Measurements from ENCODE around the gene SSR3.

Gene SSR3

DNA sequence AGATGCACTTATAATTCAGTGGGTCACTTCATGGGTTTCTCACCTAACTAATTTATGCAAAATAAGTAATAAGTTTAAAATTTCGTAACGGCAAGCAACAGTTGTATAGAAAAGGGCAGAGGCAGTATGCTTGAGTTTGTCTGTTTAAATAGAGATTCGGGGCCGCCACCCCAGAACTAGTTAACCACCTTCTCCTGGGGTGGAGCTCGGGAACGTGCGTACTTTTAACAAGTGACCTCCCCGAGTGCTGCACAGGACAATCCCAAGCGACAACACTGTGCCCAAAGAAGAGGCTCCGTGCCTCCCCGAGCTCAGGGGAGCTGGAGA lies 439 bp downstream of the SSR3 start:
- H3K4me3 ChIP-seq (ENCODE audit: low read depth, low read length): peak overlapping the region; percentile 81
- TF ChIP-seq, protein P1, sequence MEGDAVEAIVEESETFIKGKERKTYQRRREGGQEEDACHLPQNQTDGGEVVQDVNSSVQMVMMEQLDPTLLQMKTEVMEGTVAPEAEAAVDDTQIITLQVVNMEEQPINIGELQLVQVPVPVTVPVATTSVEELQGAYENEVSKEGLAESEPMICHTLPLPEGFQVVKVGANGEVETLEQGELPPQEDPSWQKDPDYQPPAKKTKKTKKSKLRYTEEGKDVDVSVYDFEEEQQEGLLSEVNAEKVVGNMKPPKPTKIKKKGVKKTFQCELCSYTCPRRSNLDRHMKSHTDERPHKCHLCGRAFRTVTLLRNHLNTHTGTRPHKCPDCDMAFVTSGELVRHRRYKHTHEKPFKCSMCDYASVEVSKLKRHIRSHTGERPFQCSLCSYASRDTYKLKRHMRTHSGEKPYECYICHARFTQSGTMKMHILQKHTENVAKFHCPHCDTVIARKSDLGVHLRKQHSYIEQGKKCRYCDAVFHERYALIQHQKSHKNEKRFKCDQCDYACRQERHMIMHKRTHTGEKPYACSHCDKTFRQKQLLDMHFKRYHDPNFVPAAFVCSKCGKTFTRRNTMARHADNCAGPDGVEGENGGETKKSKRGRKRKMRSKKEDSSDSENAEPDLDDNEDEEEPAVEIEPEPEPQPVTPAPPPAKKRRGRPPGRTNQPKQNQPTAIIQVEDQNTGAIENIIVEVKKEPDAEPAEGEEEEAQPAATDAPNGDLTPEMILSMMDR (IDR thresholded peaks at IDR 0.05; ENCODE audit: low read depth, low read length): no peak

DNA sequence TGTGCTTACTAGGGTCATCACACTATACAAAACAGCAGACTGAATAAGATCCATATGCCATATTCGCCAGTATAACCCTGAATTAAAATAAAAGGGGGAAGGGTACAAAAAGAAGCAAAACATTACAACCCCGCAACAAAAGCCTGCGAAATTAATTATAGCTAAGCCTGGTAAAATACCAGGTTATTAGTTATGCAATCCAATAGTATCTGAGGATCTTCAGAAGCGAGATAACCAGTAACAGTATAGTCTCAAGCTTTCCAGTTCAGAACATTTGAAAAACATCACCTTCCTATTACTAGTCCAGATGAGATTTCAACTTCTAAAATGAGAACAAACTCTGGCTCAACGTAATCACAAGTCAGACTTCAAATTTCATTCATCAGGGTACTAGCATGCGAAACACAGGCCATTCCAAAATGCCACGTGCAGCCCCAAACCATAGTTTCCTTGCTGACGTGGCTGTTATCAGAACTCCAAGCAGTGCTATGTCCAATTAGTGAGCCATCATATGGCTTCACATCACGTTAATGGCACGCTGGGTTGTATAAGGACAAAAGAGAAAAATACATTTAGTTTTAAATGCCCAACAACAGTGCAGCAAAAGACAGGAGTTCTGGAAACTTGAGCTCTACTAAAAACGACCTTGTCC lies 1.1 kb downstream of the SSR3 start:
- TF ChIP-seq, protein P1 (IDR thresholded peaks at IDR 0.05; ENCODE audit: low read depth, low read length): no peak
- peak overlapping the region; percentile 81 for H3K4me3 ChIP-seq (ENCODE audit: low read depth, low read length)

DNA sequence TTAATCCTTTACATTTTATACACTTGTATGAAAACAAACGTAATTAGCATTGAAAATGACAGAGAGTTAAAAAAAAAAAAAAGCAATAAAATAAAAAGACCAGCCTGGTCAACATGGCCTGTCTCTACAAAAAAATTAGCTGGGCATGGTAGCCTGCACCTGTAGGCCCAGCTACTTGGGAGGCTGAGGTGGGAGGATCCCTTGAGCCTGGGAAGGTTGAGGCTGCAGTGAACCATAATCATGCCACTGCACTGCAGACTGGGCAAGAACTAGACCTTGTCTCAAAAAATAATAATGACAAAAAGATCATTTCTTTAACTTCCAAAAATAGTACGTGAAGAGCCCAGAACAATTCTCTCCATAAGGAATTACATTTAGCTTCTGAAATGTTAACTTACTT lies 1.9 kb downstream of the SSR3 start:
- TF ChIP-seq, protein P1 (IDR thresholded peaks at IDR 0.05; ENCODE audit: low read depth, low read length): no peak
- H3K4me3 ChIP-seq (ENCODE audit: low read depth, low read length): peak overlapping the region; percentile 81

DNA sequence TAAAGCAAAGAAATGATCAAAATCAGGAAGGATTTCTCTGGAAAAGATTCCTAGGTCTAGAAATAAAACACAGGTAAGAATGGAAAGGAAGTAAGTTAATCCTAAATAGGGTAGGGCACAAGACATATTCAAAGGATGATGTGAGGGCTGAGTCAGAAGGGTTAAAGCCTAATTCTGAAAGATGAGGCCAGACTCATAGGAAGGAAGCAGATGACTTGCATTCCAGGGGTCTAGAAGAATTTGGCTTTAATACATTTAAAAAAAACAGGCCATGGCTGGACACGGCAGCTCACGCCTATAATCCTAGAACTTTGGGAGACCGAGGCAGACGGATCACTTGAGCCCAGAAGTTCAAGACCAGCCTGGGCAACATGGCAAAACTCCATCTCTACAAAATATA lies 3.2 kb downstream of the SSR3 start:
- peak overlapping the region; percentile 29 for H3K4me3 ChIP-seq (ENCODE audit: low read depth, low read length)
- TF ChIP-seq, protein P1 (IDR thresholded peaks at IDR 0.05; ENCODE audit: low read depth, low read length): no peak

DNA sequence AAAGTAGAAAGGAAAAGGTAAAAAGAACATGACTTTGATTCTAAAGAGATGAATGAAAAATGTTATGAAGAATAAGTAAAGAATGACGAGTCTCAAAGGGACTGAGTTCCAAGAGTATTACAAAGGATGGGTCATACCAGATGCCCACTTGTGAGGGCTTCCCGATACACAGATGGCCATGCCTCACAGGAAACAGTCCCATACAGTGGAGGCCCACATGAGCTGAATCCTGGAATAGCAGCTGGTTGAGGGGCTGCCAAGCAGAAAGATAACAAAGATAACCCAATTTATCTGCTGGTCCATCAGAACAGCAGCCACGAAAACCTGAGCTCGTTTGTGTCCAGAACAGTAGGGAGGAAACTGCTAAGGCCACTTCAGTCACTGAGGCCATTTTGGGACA lies 3.7 kb downstream of the SSR3 start:
- H3K4me3 ChIP-seq (ENCODE audit: low read depth, low read length): peak overlapping the region; percentile 29
- TF ChIP-seq, protein P1 (IDR thresholded peaks at IDR 0.05; ENCODE audit: low read depth, low read length): no peak

DNA sequence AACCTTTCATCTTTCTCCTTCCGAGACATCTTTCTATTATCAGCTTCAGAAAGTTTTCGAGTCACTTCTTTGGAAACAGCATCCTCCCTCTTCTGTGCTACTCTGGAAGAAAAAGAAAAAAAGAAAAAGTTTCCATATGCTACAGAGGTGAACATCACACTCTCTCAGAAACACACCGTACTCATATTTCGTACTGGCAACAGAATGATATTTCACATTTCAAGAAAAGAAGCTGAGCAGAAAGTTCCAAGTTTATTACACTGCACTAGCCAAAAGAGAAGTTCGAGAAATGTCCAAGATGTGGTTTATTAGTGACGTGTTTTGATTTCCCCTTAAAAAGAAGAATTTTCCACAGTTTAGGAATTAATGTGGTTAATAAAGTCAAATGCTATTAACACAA lies 6.0 kb downstream of the SSR3 start:
- TF ChIP-seq, protein P1 (IDR thresholded peaks at IDR 0.05; ENCODE audit: low read depth, low read length): no peak
- no peak overlapping the region for H3K4me3 ChIP-seq (ENCODE audit: low read depth, low read length)

DNA sequence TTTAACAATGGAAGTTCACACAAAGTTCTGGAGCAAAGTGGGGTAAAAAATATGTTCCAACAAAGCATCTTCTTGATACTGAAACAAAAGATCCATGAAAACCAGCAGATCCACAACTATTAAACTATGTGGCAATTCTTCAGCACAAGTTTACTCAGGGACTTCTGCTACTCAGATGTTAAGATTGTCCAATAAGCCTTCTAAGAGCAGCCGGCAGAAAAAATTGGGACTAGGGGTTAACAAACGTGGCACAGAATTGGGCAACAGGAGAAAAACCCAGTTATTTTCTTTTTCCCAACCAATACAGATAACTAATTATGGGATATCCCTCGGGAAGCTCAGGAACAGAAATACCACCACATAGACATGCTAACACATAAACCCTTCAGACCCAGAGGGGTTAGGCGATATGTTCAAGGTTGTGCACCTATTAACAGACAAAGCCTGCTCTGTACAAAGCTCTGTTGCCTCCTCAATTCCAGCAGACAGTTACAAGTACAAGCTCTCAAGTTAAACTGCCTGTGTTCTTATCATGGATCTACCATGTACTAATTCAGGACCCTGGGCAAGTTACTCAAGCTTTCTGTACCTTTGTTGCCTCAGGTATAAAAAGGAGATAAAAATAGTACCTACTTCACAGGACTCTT lies 6.8 kb downstream of the SSR3 start:
- H3K4me3 ChIP-seq (ENCODE audit: low read depth, low read length): no peak overlapping the region
- TF ChIP-seq, protein P1 (IDR thresholded peaks at IDR 0.05; ENCODE audit: low read depth, low read length): no peak

Measured in WI38 (cell line).